HG02798 (cell line): ENCODE results near the gene BTBD10.
A peak's percentile ranks its signal among the peaks of the same experiment; 100 is the strongest.

Experiments
- ATAC-seq: cut with Tn5 transposase; IDR thresholded peaks from one replicate; pipeline ENCODE4 v1.9.1; 2021; ENCODE audit warnings: mild to moderate bottlenecking; ENCODE audit not compliant: unreplicated experiment, poor library complexity

BTBD10 gene

DNA sequence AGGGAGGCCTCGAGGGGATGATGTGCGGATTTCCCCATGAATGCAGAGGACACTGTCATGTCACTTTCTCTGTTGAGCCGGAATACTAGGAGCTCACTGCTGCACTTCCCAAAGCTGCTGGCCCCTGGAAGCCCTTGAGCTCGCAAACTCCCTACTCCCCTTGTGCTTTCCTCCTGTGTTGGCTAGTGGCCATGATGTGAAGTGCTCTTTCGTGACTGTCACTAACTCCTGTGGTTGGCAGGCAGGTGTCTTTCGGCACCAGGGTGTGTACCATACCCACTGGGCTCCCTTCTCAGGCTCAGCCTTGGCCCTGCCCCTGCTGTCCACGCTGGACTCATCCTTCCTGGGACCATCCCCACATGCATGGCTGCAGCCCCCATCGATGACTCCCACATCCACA lies 86.2 kb downstream of the BTBD10 start:
- no peak for ATAC-seq

DNA sequence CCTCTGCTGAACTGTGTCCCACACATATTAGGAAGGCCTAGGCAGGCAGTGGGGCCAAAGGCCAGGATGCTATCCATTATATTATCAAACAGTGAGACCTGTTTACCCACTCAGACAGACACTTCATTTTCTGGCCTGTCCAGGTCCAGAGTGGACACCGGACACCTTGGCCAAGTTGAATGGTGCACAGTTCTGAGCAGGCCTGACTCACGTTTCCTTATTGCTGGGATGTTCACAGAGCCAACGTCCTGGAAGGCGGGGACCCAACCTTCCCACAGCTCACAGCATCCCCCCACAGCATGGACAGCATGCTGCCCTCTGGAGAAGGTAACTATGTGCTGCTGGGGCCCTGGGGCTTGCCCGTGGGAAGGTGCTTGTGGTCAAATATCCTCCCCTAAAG lies 86.6 kb downstream of the BTBD10 start:
- ATAC-seq: no peak

DNA sequence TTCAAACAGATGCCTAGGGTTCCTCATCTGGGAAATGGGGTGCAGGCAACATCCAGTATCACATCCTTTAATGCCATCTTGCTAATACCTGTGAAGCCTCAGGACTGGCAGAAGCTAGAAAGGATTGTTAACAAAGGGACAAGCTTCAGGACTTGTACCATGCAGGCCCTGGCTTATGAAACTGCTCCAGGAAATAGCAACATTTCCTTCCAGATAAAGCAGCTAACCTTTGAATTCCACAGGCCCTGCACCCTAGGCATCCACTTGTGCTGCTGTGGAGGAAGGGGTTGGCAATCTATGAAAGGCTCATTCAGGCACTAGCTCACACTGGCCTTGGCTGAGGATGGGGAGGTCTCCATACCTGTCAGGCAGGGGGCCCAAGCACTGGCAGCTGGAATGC lies 87.2 kb downstream of the BTBD10 start:
- no peak for ATAC-seq

DNA sequence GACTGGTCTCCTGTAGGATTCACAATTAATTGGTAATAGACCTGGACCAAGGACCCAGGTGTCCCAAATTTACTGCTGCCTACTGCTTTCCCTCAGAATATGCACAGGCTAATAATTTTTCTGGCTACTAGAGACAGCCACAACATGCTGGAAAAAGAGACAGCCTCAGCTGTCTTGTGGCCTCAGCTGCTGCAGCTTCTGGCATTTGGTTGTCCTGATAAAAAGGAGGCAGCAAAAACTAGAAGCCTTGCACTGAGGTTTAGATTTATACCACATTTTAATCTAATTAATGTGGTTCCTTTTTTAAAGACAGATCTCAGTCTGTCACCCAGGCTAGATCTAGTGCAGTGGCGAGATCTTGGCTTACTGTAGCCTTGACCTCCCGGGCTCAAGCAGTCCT lies 89.8 kb downstream of the BTBD10 start:
- no peak for ATAC-seq

DNA sequence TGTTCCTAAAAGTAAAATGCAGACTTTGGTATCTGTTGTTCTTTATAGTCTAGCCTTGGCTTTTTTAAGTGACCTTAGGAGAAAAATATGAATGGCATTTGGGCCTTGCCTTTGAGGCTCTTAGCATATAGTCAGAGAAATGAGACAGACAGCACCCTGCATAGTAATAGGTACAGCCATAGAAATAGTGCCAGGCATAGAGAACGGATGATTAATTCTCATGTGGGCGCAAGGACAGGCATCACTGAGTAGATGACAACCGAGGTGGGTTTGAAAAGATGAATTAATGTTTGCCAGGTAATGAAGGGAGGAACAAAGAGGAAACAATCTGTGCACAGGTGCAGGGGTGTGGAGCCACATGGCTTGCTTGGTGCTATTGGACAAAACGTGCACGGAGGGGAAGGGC lies 95.0 kb downstream of the BTBD10 start:
- no peak for ATAC-seq

DNA sequence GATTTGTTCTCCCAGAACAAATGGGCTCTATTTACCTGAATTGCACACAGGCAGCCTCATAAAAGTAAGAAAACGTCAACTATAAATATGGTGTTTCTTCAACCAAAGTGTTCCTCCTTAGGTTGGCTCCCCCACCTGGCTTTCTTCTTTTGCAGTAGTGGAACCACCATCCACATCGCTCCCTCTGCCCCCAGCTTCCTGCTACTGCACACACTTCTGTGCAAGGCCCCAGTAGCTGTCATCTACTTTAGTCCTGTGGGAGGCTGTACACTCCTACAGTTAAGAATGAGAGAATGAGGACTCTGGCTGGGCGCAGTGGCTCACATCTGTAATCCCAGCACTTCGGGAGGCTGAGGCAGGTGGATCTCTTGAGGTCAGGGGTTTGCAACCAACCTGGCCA lies 95.9 kb downstream of the BTBD10 start:
- ATAC-seq: no peak

DNA sequence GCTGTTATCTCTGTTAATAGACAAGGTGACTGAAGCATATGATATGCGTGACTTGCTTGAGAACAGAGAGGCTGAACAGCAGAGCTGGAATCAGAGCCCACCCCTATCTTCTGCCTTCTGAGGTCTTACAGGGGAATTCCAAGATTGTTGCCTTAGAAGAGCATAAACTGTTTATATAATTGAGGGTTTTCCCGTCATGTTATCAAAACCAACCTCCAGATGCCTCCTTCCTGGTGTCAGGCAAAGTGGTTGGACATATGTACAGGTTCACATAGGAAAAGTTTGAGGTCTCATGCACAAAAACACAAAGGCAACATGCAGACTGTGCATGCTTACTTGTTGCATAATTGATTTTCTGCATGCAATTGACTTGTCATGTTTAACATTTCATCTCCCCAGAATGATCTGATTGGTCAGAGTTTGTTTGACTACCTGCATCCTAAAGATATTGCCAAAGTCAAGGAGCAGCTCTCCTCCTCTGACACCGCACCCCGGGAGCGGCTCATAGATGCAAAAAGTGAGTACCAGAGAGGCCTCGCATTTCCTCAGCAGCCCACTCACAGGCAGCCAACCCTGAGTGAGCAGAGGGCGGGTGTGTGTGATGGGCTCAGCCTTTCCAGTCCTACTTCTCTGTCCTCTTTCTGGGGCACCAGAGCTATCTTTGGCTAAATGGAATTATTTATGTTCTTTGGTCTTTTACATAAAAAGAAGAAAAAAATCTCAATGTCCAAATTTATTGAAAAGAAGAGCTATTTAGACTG lies 96.6 kb downstream of the BTBD10 start:
- no peak for ATAC-seq

DNA sequence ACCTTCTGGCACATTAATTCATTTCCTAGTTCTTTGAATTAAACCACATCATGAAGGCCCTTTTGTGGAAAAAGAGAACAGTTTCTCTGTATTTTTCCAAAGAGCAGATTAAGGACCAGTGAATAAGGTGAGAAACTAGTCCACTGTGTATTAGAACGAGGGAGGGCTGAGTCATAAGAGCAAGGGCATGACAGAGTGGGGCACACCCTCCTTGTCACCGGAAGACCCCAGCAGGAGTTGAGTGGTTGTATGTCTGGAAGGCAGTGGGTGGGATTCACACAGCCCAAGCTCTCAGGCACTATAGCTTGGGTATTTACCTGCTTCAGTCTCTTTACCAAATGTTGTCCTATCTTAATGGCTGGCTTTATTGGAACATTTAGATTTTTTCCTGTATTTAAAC lies 98.6 kb downstream of the BTBD10 start:
- no peak for ATAC-seq

DNA sequence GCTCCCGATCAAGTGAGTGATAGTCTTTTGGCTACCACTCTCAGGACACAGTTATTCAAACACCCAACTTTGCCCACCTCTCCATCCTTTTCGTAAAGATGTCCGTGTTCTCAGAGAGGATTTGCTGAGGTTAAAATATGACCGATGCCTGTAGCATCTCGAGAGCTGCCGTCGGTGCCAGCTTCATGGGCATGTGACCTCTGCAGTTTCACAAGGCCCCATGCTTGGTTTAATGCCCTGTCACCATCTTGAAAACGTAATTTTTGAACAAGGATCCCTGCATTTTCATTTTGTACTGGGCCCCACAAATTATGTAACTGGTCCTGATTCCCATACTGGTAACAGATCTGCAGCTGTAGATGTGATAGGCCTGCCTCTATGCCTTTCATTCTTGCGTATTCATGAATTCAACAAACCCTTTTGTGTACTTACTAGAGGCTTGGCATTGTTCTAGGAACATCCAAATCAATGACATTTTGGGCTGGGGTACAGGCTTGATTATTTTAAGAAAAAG lies 100.4 kb downstream of the BTBD10 start:
- no peak for ATAC-seq

DNA sequence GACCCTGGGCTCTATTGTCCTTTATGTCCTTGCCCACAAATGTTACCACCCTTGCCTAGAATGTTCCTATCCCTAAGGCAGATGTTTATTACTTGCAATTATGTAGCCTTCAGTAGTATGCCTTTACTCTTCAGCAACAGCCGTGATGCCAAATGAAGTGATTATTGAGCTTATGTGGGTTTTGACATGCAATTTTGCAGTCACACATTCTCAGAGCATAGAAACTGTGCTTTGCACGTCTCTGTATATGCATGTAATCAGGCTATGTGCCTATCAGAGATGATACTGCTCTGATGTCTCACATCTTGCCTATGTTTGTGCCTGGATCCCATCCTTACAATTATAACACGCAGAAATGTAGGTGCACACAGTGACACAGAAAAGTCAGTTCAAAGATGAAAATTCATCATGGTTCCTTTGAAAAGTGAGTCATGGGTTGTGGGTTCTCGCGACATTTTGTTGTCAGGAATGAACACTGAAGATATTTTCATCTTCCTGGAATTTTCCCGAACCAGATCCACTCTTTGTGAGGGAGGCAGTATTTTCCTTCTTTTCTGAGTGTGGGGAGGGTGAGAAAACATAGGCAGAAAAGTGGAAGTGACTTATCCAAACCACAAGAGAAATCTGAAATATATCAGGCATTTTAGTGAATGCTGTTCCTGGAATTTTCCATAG lies 104.3 kb downstream of the BTBD10 start:
- ATAC-seq: no peak

DNA sequence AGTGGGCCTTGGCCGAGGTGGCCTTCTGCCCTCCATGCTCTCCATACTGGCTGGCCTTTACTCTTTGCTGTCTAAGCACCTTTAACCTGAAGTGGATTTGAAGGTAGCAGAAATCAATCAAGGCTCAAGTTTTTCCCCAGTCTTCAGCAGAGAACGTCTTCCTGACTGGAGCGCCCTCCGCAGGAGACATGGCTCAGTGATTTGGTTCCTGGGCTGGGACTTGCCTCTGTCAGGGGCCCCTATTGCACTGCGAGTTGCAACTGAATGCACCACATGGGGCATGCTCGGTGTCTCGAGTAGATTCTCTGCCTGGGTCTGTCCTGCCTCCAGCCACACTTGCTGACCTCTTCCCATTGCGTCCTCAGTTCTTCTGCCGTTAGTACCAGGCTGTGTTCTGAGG lies 105.8 kb downstream of the BTBD10 start:
- ATAC-seq: no peak

DNA sequence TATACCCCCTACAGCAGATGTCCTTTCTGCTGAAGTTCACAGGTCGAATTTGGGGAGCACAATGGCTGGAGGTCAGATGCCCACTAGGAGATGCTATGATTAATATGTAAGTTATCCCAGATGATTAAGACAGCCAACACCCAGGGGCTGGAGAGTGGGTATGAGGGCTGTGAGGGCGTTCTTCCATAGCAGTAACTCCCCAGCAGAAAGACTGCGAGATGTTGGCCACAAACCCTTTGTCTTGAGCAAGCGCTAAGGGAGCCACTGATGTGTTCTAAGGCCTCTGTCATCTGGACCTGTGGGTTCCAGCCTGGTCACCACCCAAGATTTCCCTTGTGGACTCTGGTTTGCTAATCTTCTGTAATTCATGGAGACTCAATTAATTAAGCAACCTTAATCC lies 107.8 kb downstream of the BTBD10 start:
- no peak for ATAC-seq

DNA sequence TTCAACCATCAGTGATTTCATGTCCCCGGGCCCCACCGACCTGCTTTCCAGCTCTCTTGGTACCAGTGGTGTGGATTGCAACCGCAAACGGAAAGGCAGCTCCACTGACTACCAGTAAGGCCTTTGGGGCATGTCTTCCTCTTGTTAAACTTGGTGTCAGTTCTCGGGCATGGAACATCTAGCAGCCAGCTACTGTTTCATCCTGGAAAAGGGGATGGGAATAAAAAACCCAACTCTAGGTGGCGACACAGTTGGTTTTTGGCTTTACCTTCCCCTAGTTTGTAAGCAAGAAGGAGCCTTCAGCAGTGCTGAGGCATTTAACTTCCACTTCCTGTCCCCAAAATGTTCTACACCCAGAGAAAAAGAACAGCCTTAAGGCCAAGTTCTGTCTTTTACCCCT lies 108.7 kb downstream of the BTBD10 start:
- ATAC-seq: no peak

DNA sequence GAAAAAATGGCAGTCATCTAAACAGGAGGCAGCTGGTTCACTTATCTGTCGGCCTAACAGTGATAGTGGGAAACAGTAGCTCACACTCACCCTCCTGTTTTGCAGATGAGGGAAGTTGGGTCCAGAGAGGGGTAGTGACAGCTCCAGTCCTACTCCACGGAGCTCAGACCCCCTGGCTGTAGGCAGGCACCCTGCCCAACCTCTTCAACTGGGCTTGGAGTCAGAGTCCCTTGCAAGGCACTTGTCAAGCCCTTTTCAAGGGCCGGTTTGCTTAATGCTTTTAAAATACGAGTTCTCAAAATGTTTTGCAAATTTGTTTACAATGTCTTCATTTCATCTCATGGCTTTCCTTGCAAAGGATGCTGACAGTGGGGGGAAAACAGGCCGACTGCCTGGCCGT lies 110.3 kb downstream of the BTBD10 start:
- no peak for ATAC-seq

DNA sequence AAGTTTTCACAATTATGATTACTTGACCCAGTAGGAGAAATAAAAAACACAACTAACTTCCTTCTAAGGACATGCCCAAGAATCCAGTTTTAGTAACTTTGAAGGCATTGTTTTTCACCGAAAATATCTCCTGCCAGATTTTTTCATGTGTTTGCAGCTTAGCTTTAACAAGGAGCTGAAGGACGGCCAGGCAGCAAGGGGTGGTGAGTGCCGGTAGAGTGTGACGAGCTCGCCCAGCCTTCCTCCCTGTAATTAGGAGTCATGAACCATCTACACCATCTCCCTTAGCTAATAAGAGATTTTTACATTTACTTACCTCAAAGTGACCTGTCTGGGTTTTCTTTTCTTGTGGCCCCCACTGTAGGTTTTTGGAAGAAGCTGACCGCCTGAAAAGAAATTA lies 113.4 kb downstream of the BTBD10 start:
- no peak for ATAC-seq

DNA sequence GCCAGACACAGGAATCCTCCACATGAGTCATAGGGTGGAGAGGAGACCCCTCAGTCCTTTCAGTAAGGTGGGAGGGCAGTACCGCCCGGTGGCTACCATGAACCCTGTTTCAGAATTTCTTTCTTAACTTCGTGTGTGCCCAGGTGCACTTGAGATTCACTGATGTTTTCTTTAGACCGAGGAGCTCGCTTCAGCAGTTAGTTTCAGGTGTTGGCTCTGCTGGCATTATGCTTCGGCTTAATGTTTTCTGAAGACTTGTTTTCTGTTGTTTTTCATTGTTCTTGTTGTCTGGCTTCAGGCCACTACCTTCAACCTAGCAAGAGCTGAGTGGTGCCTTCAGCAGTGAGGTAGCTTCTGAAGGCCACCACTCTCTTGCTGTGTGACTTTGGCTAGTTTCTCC lies 114.0 kb downstream of the BTBD10 start:
- no peak for ATAC-seq

DNA sequence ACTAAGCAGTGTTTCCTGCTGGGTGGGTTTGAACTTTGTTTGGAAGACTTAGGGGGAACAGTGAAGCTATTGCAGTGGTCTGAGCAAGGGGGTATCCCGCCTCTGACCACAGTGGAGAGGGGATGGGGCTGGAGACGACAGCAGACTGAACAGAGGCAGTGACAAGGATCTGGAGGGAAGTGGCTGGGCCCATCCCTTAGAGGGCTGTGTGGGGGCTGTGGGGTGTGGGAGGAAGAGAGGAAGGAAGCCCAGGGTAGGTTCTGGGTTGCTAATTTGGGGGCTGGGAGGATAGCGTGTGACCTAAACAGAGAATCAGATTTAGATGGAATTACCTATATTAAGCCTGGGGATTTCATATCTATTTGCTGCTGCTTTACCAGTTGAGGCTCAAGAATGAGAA lies 114.7 kb downstream of the BTBD10 start:
- no peak for ATAC-seq

DNA sequence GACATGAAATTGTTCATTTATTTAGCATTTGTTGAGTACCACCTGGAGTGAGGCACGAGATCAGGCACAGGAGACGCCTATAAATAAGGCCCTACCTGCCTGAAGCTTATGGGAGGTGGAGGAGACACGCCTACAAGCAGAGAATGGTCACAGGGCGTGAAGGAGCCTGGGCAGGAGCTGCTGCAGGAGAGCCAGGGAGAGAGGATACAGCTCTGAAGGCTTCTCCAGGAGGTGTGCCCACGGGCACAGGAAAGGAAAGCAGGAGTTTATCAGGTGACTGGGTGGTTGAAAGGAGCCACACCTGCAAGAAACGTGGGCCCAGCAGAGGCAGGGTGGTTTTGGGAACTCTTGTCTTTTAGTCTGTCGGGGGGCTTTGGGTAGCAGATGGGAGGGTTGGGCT lies 115.1 kb downstream of the BTBD10 start:
- no peak for ATAC-seq

DNA sequence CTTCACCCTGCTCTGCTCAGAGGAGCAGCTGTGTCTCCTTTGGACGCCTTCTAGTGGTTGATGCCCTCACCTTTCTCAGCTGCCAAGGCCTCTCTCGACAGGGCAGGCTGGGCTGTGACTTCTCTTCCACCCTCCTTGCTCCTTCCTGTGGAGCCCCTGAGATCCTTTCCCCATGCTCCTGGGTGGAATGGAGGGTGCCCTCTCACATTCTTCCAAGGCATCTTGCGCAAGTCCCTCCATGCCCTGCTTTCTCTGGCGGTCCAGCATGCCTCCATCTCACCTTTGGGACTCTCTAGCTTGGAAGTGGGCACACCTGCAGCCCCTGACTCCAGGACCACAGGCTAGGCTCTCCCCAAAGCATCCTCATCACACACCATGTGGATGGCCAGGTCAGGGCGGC lies 116.6 kb downstream of the BTBD10 start:
- ATAC-seq: no peak

DNA sequence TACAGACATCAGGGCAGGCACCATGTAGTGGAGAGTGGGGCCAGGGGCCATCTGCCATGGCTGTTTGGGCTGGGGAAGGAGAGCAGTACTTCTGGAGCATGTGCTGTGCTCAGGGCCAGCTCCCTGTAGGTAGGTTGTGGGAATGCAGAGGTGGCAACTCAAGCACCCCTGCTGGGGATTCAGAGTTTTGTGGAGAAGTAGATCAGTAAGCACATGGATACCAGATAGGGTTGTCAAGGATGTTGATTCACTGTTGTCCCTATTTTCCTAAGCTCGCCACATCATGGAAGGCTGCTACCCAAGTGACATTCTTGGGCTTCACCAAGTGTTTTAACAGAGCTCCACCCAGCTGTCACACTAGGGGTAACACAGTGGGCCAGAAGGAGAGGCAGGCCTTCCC lies 118.2 kb downstream of the BTBD10 start:
- no peak for ATAC-seq

DNA sequence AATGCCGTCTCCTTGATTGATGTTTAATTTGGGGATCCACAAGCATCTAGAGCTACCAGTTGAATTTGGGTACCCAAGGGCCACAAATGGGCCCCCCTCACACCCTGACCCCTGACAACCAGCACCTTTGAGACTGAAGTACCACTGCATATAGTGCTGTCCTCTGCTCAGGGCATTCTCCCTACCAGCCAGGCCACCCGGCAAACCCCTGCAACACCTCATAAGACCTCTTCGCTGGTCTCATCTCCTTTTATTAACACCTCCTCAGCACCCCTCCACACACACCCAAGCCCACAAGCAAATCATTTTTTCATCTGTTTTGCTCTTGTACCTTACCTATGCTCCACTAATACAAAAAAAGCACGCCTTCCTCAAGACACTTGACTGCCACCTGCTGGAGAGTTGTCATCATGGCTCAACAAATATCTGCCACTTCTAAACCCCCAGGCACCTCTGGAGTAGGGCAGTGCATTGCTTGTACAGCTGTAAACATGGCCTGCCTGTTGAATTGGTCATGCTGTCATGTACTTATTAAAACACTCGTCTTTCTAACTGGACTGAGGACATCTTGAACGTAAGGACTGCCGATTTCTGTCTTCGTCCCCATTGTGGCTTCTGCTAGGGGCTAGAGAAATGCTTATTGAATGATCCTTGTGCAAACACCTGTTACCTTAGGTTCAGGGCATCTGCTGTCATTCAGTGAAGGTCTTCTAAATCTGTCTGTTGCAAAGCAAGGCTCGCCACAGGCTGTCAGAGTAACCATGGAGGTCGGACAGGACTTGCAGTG lies 118.9 kb downstream of the BTBD10 start:
- peak; percentile 71 for ATAC-seq
